HG03565 (cell line): ENCODE results near the gene NUDT14.

Experiments
- ATAC-seq: cut with Tn5 transposase; IDR thresholded peaks from one replicate; pipeline ENCODE4 v1.9.1; 2021; ENCODE audit warnings: mild to moderate bottlenecking, moderate library complexity; ENCODE audit not compliant: unreplicated experiment

NUDT14 gene

GRCh38 chr14:105161964-105162668 is 19.0 kb downstream of the NUDT14 start:
- ATAC-seq: no peak

- ATAC-seq: no peak
Measured at GRCh38 chr14:105161309-105161708, 19.8 kb downstream of the NUDT14 start.

- no peak for ATAC-seq
Measured at GRCh38 chr14:105160776-105161175, 20.3 kb downstream of the NUDT14 start.

GRCh38 chr14:105159344-105159743 is 21.8 kb downstream of the NUDT14 start:
- ATAC-seq: no peak

- no peak for ATAC-seq
Measured at GRCh38 chr14:105158794-105159193, 22.3 kb downstream of the NUDT14 start.

- ATAC-seq: no peak
Measured at GRCh38 chr14:105157872-105158271, 23.2 kb downstream of the NUDT14 start.

GRCh38 chr14:105156414-105157375 is 24.4 kb downstream of the NUDT14 start:
- no peak for ATAC-seq

GRCh38 chr14:105155681-105156413 is 25.3 kb downstream of the NUDT14 start:
- no peak for ATAC-seq

- no peak for ATAC-seq
Measured at GRCh38 chr14:105155071-105155651, 26.0 kb downstream of the NUDT14 start.

GRCh38 chr14:105154476-105154871 is 26.6 kb downstream of the NUDT14 start:
- no peak for ATAC-seq

- no peak for ATAC-seq
Measured at GRCh38 chr14:105153739-105154475, 27.2 kb downstream of the NUDT14 start.

- ATAC-seq: no peak
Measured at GRCh38 chr14:105153331-105153731, 27.8 kb downstream of the NUDT14 start.

- no peak for ATAC-seq
Measured at GRCh38 chr14:105152794-105153241, 28.3 kb downstream of the NUDT14 start.

GRCh38 chr14:105151838-105152793 is 29.0 kb downstream of the NUDT14 start:
- no peak for ATAC-seq

- no peak for ATAC-seq
Measured at GRCh38 chr14:105151084-105151837, 29.9 kb downstream of the NUDT14 start.

GRCh38 chr14:105150368-105151083 is 30.6 kb downstream of the NUDT14 start:
- no peak for ATAC-seq

- ATAC-seq: no peak
Measured at GRCh38 chr14:105150026-105150367, 31.1 kb downstream of the NUDT14 start.
